Osteocyte (in vitro differentiated cells): ENCODE data around the gene EIF1. TPM values are rescaled to one million over a fixed set of nuclear protein-coding genes. Genes with fewer than 3 reads are reported as not detected.

Source experiments
- DNase-seq: peaks from one replicate; pipeline ENCODE4 v3.0.0; 2021; ENCODE audit warnings: mixed read lengths; ENCODE audit not compliant: unreplicated experiment; ENCODE audit errors: extremely low spot score
- H3K27ac Mint-ChIP-seq: one replicate; pipeline ENCODE4 v1.8.0; 2021; ENCODE audit warnings: mild to moderate bottlenecking, mixed read lengths; ENCODE audit not compliant: unreplicated experiment
- H3K27me3 Mint-ChIP-seq: one replicate; pipeline ENCODE4 v1.8.0; 2021; ENCODE audit warnings: mixed read lengths; ENCODE audit not compliant: unreplicated experiment
- H3K36me3 Mint-ChIP-seq: one replicate; pipeline ENCODE4 v1.8.0; 2021; ENCODE audit warnings: mixed read lengths; ENCODE audit not compliant: unreplicated experiment
- H3K4me1 Mint-ChIP-seq: one replicate; pipeline ENCODE4 v1.8.0; 2021; ENCODE audit warnings: mixed read lengths; ENCODE audit not compliant: unreplicated experiment
- H3K4me3 Mint-ChIP-seq: one replicate; pipeline ENCODE4 v1.8.0; 2021; ENCODE audit warnings: mild to moderate bottlenecking, moderate library complexity, mixed read lengths; ENCODE audit not compliant: unreplicated experiment
- H3K9me3 Mint-ChIP-seq: one replicate; pipeline ENCODE4 v1.8.0; 2021; ENCODE audit warnings: mixed read lengths; ENCODE audit not compliant: unreplicated experiment
- CTCF ChIP-seq: fragments of 200-600 bp; sonication (generic); IDR thresholded peaks from 2 replicates; pipeline ENCODE4 v1.5.0; 2021; ENCODE audit warnings: antibody characterized with exemption, mild to moderate bottlenecking, moderate library complexity
- total RNA-seq: library from RNA; stranded (reverse); gene quantifications from 2 replicates; pipeline ENCODE4 v1.2.1, GENCODE V29; 2021

The EIF1 gene
- total RNA-seq, 1 donor from 2014 or later: 1,057 TPM

DNA sequence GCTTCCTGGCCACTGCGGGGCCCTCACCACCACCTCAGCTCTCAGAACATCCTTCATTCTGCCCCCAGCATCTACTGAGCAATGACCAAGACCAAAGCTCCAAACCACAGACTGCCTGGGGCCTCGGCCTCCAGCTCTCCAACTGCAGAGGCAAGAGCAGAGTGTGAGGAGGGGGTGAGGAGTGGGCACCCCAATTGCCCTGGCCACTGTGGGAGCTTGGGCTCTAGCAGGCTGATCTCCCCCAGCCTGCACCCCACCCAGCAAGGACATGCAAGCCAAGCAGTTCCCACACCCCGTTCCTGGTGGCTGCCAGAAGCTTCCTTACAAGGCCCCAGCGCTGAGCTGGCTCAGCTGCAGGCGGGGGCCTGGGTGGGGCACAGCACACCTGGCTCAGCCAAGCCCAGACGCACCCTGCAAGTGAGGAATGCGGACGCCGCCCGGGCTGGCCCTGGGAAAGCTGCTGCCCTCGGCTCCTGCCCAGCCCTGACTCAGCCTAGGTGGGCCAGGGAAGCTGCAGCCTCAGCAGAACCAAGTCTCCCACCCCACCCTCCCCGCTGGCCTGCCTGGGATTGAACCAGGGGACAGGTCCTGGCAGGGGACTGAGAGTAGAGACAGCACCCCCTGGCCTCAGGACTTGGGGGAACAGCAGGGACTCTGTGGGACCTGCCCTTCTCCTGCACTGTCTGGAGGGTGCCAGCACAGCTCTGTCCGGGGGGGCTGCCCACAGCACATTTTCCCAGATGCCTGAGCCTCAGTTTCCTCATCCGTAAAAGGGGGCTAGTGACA, 34.6 kb upstream of the EIF1 start:
- no peak for TF ChIP-seq CTCF
- H3K36me3 Mint-ChIP-seq: peaks cover under 1% of the 10 kb centered on the region
- no peak overlapping the region for H3K4me3 Mint-ChIP-seq
- no peaks in the 10 kb centered on the region for H3K4me1 Mint-ChIP-seq
- no peak for DNase-seq
- no peak overlapping the region for H3K27ac Mint-ChIP-seq
- no peaks in the 10 kb centered on the region for H3K9me3 Mint-ChIP-seq
- H3K27me3 Mint-ChIP-seq: no peaks in the 10 kb centered on the region

DNA sequence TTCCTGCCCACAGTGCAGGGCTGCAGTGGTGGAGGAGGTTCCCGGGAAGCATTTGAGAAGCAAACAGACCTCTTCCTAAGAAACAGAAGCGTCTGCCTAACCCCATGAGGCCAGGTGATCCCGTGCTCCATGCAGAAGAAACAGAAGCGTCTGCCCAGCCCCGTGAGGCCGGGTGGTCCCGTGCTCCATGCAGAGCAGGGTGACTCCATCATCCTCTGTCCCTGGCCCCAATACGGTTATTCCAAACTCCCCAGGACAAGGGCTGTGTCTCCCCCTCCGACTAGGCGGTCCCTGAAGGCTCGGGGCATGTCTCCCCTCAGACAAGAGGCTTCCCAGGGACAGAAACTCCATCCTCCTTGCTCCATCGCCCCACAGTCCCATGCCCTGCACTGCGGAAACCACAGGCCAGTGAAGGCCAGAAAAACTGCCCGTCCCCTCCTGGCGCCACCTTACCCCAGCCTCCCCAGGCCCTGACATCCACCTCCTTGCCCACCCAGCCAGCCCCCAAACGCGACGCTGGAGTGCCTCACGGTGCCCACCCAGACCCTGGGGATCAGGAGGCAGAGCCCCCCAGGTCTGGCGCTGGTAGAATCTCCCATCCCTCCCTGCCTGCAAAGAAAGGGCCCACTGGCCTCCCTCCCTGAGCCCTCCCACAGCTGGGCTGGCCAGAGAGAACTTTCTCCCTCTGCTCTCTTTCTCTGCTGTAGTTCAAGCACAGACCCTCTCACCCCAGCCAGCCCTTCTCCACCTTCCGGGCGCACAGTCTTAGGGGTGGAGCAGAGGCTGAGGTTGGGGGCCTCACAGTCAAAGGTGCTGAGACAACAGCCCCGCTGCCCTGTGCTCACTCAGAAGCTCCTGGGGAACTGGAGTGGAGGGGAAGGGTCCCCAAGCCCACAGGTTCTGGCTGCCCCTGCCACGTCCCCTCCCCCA, 33.7 kb upstream of the EIF1 start:
- Mint-ChIP-seq H3K4me3 (no peak overlapping the region), H3K27ac (no peak overlapping the region), H3K4me1 (no peaks in the 10 kb centered on the region), H3K27me3 (no peaks in the 10 kb centered on the region), H3K36me3 (peaks cover 2% of the 10 kb centered on the region), H3K9me3 (no peaks in the 10 kb centered on the region)
- no peak for TF ChIP-seq CTCF
- DNase-seq: no peak

GRCh38 chr17:41655611-41656111, 33.0 kb upstream of the EIF1 start:
- H3K9me3 Mint-ChIP-seq: no peaks in the 10 kb centered on the region

DNA sequence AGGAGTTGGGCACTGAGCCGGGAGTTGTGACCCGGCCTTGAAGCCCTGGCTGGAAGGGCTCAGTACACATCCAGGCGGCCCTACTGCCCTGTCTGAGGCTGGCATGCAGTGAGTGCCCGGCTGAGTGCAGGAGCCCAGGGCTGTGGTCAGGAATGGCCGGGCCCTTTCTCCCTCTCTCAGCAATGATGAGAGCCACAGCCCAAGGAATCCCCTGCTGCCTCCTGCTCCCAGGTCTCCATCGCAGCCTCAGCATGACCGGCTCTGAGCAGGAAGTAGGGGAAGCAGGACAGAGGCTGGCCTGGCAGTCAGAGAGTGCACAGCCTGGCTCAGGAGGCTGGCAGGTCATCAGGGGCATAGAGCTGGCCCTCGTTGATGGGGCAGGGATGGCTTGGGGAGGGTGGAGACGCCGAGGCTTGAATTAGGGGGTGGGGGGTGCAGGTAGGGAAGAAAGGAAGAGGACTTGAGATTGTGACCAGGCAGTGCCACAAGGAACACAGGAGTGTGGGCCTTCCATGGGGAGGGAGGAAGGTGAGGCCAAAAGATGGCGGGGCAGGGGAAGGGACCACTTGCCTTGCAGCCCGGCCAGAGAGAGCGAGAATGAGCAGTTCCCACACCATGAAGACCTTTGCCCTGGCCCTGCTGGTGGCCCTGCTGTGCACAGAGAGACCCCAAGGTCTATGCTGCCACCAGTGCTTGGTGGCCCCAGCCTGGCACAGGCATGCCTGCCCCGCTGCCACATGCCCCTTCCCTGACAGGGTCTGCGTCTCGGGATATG, 32.2 kb upstream of the EIF1 start:
- Mint-ChIP-seq H3K27me3 (no peaks in the 10 kb centered on the region), H3K4me3 (no peak overlapping the region), H3K4me1 (no peaks in the 10 kb centered on the region), H3K27ac (no peak overlapping the region), H3K36me3 (peaks cover 2% of the 10 kb centered on the region), H3K9me3 (no peaks in the 10 kb centered on the region)
- no peak for DNase-seq
- no peak for TF ChIP-seq CTCF

More at GRCh38 chr17:41655611-41656111, 33.0 kb upstream of the EIF1 start:
- no peak for TF ChIP-seq CTCF
- no peak for DNase-seq
- no peaks in the 10 kb centered on the region for H3K4me1 Mint-ChIP-seq
- H3K4me3 Mint-ChIP-seq: no peak overlapping the region
- no peak overlapping the region for H3K27ac Mint-ChIP-seq
- no peaks in the 10 kb centered on the region for H3K27me3 Mint-ChIP-seq
- peaks cover 2% of the 10 kb centered on the region for H3K36me3 Mint-ChIP-seq
